NB4 (cell line): ENCODE data around the gene MGLL.

ENCODE experiments used
- MAX ChIP-seq: IDR thresholded peaks from 2 replicates; pipeline ENCODE4 v1.6.1; 2011; ENCODE audit warnings: low read depth, low read length
- MYC ChIP-seq: IDR thresholded peaks from 2 replicates; pipeline ENCODE4 v1.6.1; 2011; ENCODE audit warnings: low read depth, low read length
- POLR2A ChIP-seq: IDR thresholded peaks from 2 replicates; pipeline ENCODE4 v1.6.1; 2011; ENCODE audit warnings: mild to moderate bottlenecking; ENCODE audit not compliant: insufficient read length; ENCODE audit errors: extremely low read depth
- TF ChIP-seq, protein P1 (sequence below): IDR thresholded peaks from one replicate; pipeline ENCODE4 v1.5.1; 2012; ENCODE audit warnings: low read depth, low read length

GRCh38 chr3:127781411-127782001, 40.8 kb downstream of the MGLL start:
- TF ChIP-seq, protein P1, sequence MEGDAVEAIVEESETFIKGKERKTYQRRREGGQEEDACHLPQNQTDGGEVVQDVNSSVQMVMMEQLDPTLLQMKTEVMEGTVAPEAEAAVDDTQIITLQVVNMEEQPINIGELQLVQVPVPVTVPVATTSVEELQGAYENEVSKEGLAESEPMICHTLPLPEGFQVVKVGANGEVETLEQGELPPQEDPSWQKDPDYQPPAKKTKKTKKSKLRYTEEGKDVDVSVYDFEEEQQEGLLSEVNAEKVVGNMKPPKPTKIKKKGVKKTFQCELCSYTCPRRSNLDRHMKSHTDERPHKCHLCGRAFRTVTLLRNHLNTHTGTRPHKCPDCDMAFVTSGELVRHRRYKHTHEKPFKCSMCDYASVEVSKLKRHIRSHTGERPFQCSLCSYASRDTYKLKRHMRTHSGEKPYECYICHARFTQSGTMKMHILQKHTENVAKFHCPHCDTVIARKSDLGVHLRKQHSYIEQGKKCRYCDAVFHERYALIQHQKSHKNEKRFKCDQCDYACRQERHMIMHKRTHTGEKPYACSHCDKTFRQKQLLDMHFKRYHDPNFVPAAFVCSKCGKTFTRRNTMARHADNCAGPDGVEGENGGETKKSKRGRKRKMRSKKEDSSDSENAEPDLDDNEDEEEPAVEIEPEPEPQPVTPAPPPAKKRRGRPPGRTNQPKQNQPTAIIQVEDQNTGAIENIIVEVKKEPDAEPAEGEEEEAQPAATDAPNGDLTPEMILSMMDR: no peak
- TF ChIP-seq POLR2A (no peak), MAX (no peak), MYC (no peak)
